ENCODE measurements around the gene C1orf56. TPM values are rescaled to one million over a fixed set of nuclear protein-coding genes. Genes with fewer than 3 reads are reported as not detected.
"Not testable (repeated sequence)": the region's sequence is repeated elsewhere in the genome, so short reads cannot be mapped to it uniquely, and the experiment has no call there.

The C1orf56 gene
- total and polyA plus RNA-seq, 2 donors (not counting 1 experiment from before 2014, with no cell fraction given) = 1.5 to 3.5 TPM

DNA sequence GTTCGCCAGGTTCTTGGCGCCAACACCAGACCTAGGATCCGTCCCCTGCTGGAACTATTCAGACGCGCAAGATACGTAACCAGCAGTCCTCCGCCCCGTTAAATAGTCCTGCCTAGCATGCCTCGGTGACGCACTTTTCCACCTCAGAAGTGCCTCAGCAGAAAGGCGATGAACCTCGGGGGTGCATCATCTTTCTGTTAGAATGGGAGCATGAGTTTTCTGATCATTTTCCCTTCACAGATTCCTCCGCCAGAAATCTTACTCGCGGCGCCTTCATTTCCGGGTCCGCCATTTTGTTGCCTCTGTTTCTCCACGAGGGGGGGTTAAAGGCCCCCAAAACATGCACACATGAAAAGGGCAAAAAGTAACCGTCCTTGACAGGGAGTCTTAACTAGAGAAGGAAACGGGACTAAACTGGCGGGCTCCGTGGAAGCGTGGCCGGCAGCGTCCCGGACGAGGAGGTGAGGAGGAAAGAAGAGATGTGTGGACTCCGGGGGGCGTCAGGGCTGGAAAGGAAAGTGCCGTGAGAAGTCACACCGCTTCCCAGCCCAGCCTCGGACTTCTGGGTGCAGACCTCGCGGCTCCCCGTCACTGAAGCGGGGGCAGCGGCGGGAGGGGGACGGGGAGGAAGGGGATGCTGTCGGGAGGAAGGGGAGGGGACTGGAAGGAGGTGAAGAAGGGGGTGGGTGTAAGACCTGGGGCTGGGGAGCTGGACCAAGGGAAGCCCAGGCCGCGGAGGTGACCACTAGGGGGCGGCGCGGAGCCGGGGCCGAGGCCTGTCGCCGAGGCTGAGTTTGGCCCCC lies 23.1 kb downstream of the C1orf56 start, which contains the start of gene GABPB2:
Gene GABPB2, plus strand, starts transcription at position 288 of the 803 bp plus-strand sequence. CDS start 17,429 bp downstream, outside the sequence.
- no peaks in the 10 kb centered on the region for H3K4me1 ChIP-seq (ENCODE audit: control insufficient read depth, extremely low read depth, insufficient read depth, low read length)
- H3K27ac ChIP-seq (ENCODE audit: insufficient read depth, low read length) = peak within 1 kb of the TSS; percentile 95
- TF ChIP-seq, protein P1, sequence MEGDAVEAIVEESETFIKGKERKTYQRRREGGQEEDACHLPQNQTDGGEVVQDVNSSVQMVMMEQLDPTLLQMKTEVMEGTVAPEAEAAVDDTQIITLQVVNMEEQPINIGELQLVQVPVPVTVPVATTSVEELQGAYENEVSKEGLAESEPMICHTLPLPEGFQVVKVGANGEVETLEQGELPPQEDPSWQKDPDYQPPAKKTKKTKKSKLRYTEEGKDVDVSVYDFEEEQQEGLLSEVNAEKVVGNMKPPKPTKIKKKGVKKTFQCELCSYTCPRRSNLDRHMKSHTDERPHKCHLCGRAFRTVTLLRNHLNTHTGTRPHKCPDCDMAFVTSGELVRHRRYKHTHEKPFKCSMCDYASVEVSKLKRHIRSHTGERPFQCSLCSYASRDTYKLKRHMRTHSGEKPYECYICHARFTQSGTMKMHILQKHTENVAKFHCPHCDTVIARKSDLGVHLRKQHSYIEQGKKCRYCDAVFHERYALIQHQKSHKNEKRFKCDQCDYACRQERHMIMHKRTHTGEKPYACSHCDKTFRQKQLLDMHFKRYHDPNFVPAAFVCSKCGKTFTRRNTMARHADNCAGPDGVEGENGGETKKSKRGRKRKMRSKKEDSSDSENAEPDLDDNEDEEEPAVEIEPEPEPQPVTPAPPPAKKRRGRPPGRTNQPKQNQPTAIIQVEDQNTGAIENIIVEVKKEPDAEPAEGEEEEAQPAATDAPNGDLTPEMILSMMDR (conservative IDR thresholded peaks at IDR 0.05 in 1 of 2, IDR thresholded peaks at IDR 0.05 in 1 of 2; ENCODE audit: low read depth in 1 of 2, low read length in 2 of 2) = peak; percentile 67 to 87
- no peak for TF ChIP-seq EZH2 (IDR thresholded peaks at IDR 0.05; ENCODE audit: low read length, missing control alignments)
- no peaks in the 10 kb centered on the region for H3K9me3 ChIP-seq (ENCODE audit: control insufficient read depth, insufficient read depth, low read depth, low read length)
- DNase-seq (ENCODE audit: low read depth in 2 of 2) = peak; percentile 99
- peak within 1 kb of the TSS; percentile 86 for H3K9ac ChIP-seq (ENCODE audit: insufficient read depth, low read length)
- peak within 1 kb of the TSS; percentile 83 for H2AFZ ChIP-seq (ENCODE audit: low read length)
- H4K20me1 ChIP-seq (ENCODE audit: control insufficient read depth, extremely low read depth, insufficient read depth, low read length) = no peaks in the 10 kb centered on the region
- peaks cover 3% of the 10 kb centered on the region for H3K36me3 ChIP-seq (ENCODE audit: control insufficient read depth, insufficient read depth, low read length)
- peak within 1 kb of the TSS; percentile 79 for H3K4me2 ChIP-seq (ENCODE audit: extremely low read depth, insufficient read depth, low read length)
- peaks cover 3% of the 10 kb centered on the region for H3K79me2 ChIP-seq (ENCODE audit: control insufficient read depth, insufficient read depth, low read length)
- H3K27me3 ChIP-seq (ENCODE audit: control insufficient read depth, insufficient read depth, low read length) = no peaks in the 10 kb centered on the region
- H3K4me3 ChIP-seq (replicated peaks in 1 of 4; ENCODE audit: control extremely low read depth in 1 of 4, insufficient read depth in 1 of 4, low read depth in 3 of 4, low read length in 4 of 4) = peak within 1 kb of the TSS; percentile 53 to 89 (median 64)

DNA sequence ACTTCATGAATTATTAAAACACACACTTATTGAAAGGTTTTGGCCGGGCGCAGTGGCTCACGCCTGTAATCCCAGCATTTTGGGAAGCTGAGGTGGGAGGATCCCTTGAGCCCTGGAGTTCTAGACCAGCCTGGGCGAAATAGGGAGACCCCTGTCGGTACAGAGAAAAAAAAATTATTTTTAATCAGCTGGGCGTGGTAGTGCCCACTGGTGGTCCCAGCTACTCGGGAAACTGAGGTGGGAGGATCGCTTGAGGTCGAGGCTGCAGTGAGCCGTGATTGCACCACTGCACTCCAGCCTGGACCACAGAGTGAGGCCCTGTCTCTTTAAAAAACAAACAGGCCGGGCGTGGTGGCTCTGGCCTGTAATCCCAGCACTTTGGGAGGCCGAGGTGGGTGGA lies 24.7 kb downstream of the C1orf56 start:
- Histone ChIP-seq H3K9ac (ENCODE audit: insufficient read depth, low read length) (no peak overlapping the region), H3K79me2 (ENCODE audit: control insufficient read depth, insufficient read depth, low read length) (peaks cover 3% of the 10 kb centered on the region), H3K27ac (ENCODE audit: insufficient read depth, low read length) (no peak overlapping the region), H4K20me1 (ENCODE audit: control insufficient read depth, extremely low read depth, insufficient read depth, low read length) (no peaks in the 10 kb centered on the region), H3K4me2 (ENCODE audit: extremely low read depth, insufficient read depth, low read length) (no peak overlapping the region), H3K36me3 (ENCODE audit: control insufficient read depth, insufficient read depth, low read length) (peaks cover under 1% of the 10 kb centered on the region), H3K27me3 (ENCODE audit: control insufficient read depth, insufficient read depth, low read length) (no peaks in the 10 kb centered on the region), H2AFZ (ENCODE audit: low read length) (no peak overlapping the region), H3K9me3 (ENCODE audit: control insufficient read depth, insufficient read depth, low read depth, low read length) (no peaks in the 10 kb centered on the region), H3K4me3 (replicated peaks in 1 of 4; ENCODE audit: control extremely low read depth in 1 of 4, insufficient read depth in 1 of 4, low read depth in 3 of 4, low read length in 4 of 4) (no peak overlapping the region), H3K4me1 (ENCODE audit: control insufficient read depth, extremely low read depth, insufficient read depth, low read length) (no peaks in the 10 kb centered on the region)
- DNase-seq (ENCODE audit: low read depth in 2 of 2) = no peak
- TF ChIP-seq, protein P1 (conservative IDR thresholded peaks at IDR 0.05 in 1 of 2, IDR thresholded peaks at IDR 0.05 in 1 of 2; ENCODE audit: low read depth in 1 of 2, low read length in 2 of 2) = no peak
- no peak for TF ChIP-seq EZH2 (IDR thresholded peaks at IDR 0.05; ENCODE audit: low read length, missing control alignments)

DNA sequence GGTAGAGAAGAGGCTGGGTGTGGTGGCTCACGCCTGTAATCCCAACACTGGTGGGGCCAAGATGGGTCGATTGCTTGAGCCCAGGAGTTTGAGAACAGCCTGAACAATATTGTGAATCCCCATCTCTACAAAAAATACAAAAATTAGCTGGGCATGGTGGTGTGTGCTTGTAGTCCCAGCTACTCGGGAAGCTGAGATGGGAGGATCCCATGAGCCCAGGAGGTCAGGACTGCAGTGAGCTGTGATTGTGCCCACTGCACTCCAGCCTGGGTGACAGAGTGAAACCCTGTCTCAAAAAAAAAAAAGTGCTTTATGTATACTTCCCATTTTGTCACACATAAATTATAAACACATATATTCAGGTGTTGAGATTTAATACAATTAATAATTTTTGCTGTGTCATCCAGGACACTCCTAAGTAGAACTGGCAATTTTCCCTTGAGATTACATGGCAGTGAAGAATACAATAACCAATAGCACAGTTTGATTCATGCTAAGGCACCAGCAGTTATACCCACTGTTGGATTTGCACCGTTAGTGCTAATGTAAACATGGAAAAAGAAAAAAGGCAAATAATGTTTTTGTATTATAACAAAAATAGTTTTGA lies 38.5 kb downstream of the C1orf56 start:
- no peaks in the 10 kb centered on the region for H3K4me1 ChIP-seq (ENCODE audit: control insufficient read depth, extremely low read depth, insufficient read depth, low read length)
- H3K36me3 ChIP-seq (ENCODE audit: control insufficient read depth, insufficient read depth, low read length) = no peaks in the 10 kb centered on the region
- no peaks in the 10 kb centered on the region for H3K79me2 ChIP-seq (ENCODE audit: control insufficient read depth, insufficient read depth, low read length)
- no peak for TF ChIP-seq EZH2 (IDR thresholded peaks at IDR 0.05; ENCODE audit: low read length, missing control alignments)
- no peak overlapping the region for H3K9ac ChIP-seq (ENCODE audit: insufficient read depth, low read length)
- no peaks in the 10 kb centered on the region for H3K27me3 ChIP-seq (ENCODE audit: control insufficient read depth, insufficient read depth, low read length)
- no peak overlapping the region for H3K4me3 ChIP-seq (replicated peaks in 1 of 4; ENCODE audit: control extremely low read depth in 1 of 4, insufficient read depth in 1 of 4, low read depth in 3 of 4, low read length in 4 of 4)
- no peak overlapping the region for H3K4me2 ChIP-seq (ENCODE audit: extremely low read depth, insufficient read depth, low read length)
- no peaks in the 10 kb centered on the region for H4K20me1 ChIP-seq (ENCODE audit: control insufficient read depth, extremely low read depth, insufficient read depth, low read length)
- no peaks in the 10 kb centered on the region for H3K9me3 ChIP-seq (ENCODE audit: control insufficient read depth, insufficient read depth, low read depth, low read length)
- H2AFZ ChIP-seq (ENCODE audit: low read length) = no peak overlapping the region
- no peak overlapping the region for H3K27ac ChIP-seq (ENCODE audit: insufficient read depth, low read length)
- DNase-seq (ENCODE audit: low read depth in 2 of 2) = no peak

DNA sequence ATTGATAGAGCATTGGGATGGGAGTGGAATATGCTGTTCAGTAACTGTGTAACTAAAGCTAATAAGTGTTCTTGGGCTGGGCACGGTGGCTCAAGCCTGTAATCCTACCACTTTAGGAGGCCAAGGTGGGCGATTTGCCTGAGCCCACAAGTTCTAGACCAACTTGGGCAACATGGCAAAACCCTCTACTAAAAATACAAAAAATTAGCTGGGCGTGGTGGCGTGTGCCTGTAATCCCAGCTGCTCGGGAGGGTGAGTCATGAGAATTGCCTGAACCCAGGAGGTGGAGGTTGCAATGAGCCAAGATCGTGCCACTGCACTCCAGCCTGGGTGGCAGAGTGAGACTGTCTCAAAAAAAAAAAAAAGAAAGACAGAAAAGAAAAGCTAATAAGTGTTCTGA lies 49.9 kb downstream of the C1orf56 start:
- H3K4me1 ChIP-seq (ENCODE audit: control insufficient read depth, extremely low read depth, insufficient read depth, low read length); H4K20me1 ChIP-seq (ENCODE audit: control insufficient read depth, extremely low read depth, insufficient read depth, low read length); H3K9ac ChIP-seq (ENCODE audit: insufficient read depth, low read length); H3K36me3 ChIP-seq (ENCODE audit: control insufficient read depth, insufficient read depth, low read length); H3K9me3 ChIP-seq (ENCODE audit: control insufficient read depth, insufficient read depth, low read depth, low read length); H3K4me3 ChIP-seq (replicated peaks in 1 of 4; ENCODE audit: control extremely low read depth in 1 of 4, insufficient read depth in 1 of 4, low read depth in 3 of 4, low read length in 4 of 4); H3K79me2 ChIP-seq (ENCODE audit: control insufficient read depth, insufficient read depth, low read length); H2AFZ ChIP-seq (ENCODE audit: low read length); H3K27me3 ChIP-seq (ENCODE audit: control insufficient read depth, insufficient read depth, low read length); H3K4me2 ChIP-seq (ENCODE audit: extremely low read depth, insufficient read depth, low read length); H3K27ac ChIP-seq (ENCODE audit: insufficient read depth, low read length): not testable (repeated sequence)
- peak; percentile 5 to 11 for DNase-seq (ENCODE audit: low read depth in 2 of 2)

All from fibroblast of lung (primary cell).